HepG2 (cell line): ENCODE results near the gene CCNYL1. TPM values are rescaled to one million over a fixed set of nuclear protein-coding genes. Genes with fewer than 3 reads are reported as not detected.

Experiments used
- CEBPB ChIP-seq: IDR thresholded peaks from 2 replicates; pipeline ENCODE4 v1.6.1; 2011; ENCODE audit warnings: low read depth, low read length, improper control_type of control experiment, borderline replicate concordance
- HOXA3 ChIP-seq: sonication (generic); formaldehyde crosslinking; IDR thresholded peaks from 2 replicates; pipeline ENCODE4 v1.5.0; 2020; ENCODE audit warnings: missing genetic modification reagents
- NONO ChIP-seq, 2 experiments: fragments of 450-650 bp in 1 of 2; sonication (generic) in 1 of 2; formaldehyde crosslinking in 1 of 2; IDR thresholded peaks in 1 of 2; conservative IDR thresholded peaks in 1 of 2; 2 replicates each; pipeline versions ENCODE4 v1.6.1 to v1.8.0; 2017 to 2022; ENCODE audit warnings: mild to moderate bottlenecking in 1 of 2, missing genetic modification reagents in 1 of 2, moderate library complexity in 1 of 2
- NR3C1 ChIP-seq: sonication (generic); formaldehyde crosslinking; IDR thresholded peaks from 2 replicates; pipeline ENCODE4 v1.4.0; 2020; ENCODE audit warnings: missing genetic modification reagents
- ZC3H4 ChIP-seq: sonication (generic); formaldehyde crosslinking; IDR thresholded peaks from 2 replicates; pipeline ENCODE4 v1.4.0; 2020; ENCODE audit warnings: missing genetic modification reagents, borderline replicate concordance
- ZFX ChIP-seq: sonication (generic); formaldehyde crosslinking; IDR thresholded peaks from 2 replicates; pipeline ENCODE4 v1.4.0; 2020; ENCODE audit warnings: mild to moderate bottlenecking, low read depth, missing genetic modification reagents, moderate library complexity
- ZNF276 ChIP-seq: sonication (generic); formaldehyde crosslinking; IDR thresholded peaks from 2 replicates; pipeline ENCODE4 v1.4.0; 2020; ENCODE audit warnings: mild to moderate bottlenecking, low read depth, missing genetic modification reagents
- ZNF501 ChIP-seq: sonication (generic); formaldehyde crosslinking; IDR thresholded peaks from 2 replicates; pipeline ENCODE4 v1.5.1; 2020; ENCODE audit warnings: mild to moderate bottlenecking, moderate library complexity, missing genetic modification reagents
- ZNF564 ChIP-seq: sonication (generic); formaldehyde crosslinking; IDR thresholded peaks from 2 replicates; pipeline ENCODE4 v1.8.1; 2023; ENCODE audit warnings: mild to moderate bottlenecking, missing genetic modification reagents
- ZNF780A ChIP-seq: sonication (generic); formaldehyde crosslinking; IDR thresholded peaks from 2 replicates; pipeline ENCODE4 v1.8.0; 2022; ENCODE audit warnings: mild to moderate bottlenecking, missing genetic modification reagents, moderate library complexity
- ZNF850 ChIP-seq: sonication (generic); formaldehyde crosslinking; conservative IDR thresholded peaks from 2 replicates; pipeline ENCODE4 v1.9.0; 2021; ENCODE audit warnings: mild to moderate bottlenecking, missing genetic modification reagents
- polyA plus RNA-seq, 8 experiments: library from polyadenylated mRNA; depleted of rRNA in 3 of 8; stranded (reverse) in 7 of 8; unstranded in 1 of 8; fragments of >200 nt; fragmentation: Illumina TruSeq in 4 of 8; extraction: Trizol in 4 of 8; gene quantifications; 2 replicates each; pipeline versions ENCODE4 v1.2.1 to v1.2.3, GENCODE V29; 2011 to 2016; ENCODE audit warnings: low read depth in 4 of 8, missing spikeins in 1 of 8, mixed read lengths in 1 of 8; ENCODE audit not compliant: insufficient read depth in 1 of 8
- total RNA-seq, 5 experiments: library from RNA; depleted of rRNA; stranded (reverse); fragments of >200 nt; fragmentation: Illumina TruSeq; extraction: Trizol; gene quantifications; 2 replicates each; pipeline ENCODE4 v1.2.3, GENCODE V29; 2016; ENCODE audit warnings: low read depth in 1 of 5

CCNYL1 gene
- total and polyA plus RNA-seq, 2 of the 13 experiments (the other 11 are each of a cell fraction or from before 2014, with no cell fraction given), result 12.5 to 16.2 TPM

- 0 out of 2 replicates have a peak, but pooled peaks have one; percentile 10 for TF ChIP-seq ZNF850 (CRISPR knock-in tag)
- no peak for TF ChIP-seq NR3C1 (CRISPR knock-in tag)
- 0 out of 2 replicates have a peak, but pooled peaks have one; percentile 18 for TF ChIP-seq ZNF780A (CRISPR knock-in tag)
- TF ChIP-seq NONO (IDR thresholded peaks at IDR 0.05), result no peak
- no peak; the same call in 1 of the 2 replicates for TF ChIP-seq NONO (CRISPR knock-in tag; conservative IDR thresholded peaks at IDR 0.05)
- TF ChIP-seq ZNF276 (CRISPR knock-in tag), result no peak
- 0 out of 2 replicates have a peak, but pooled peaks have one; percentile 76 for TF ChIP-seq ZC3H4 (CRISPR knock-in tag)
- TF ChIP-seq CEBPB, result peak; percentile 87
- peak; percentile 58; the same call in 1 of the 2 replicates for TF ChIP-seq HOXA3
- TF ChIP-seq ZNF564 (CRISPR knock-in tag), result peak; percentile 13; the same call in 1 of the 2 replicates
- TF ChIP-seq ZNF501 (CRISPR knock-in tag), result peak; percentile 37; the same call in 1 of the 2 replicates
- no peak for TF ChIP-seq ZFX (CRISPR knock-in tag)
Measured at GRCh38 chr2:207770602-207771404, 59.4 kb downstream of the CCNYL1 start (continued).
